GM18858 (cell line): ENCODE data around the gene NKAIN2.

Source experiments
- ATAC-seq: cut with Tn5 transposase; IDR thresholded peaks from one replicate; pipeline ENCODE4 v1.9.1; 2021; ENCODE audit not compliant: unreplicated experiment

NKAIN2 gene

GRCh38 chr6:124795643-124796463 lies 992.2 kb downstream of the NKAIN2 start:
- ATAC-seq = no peak

- no peak for ATAC-seq
Observed at GRCh38 chr6:124796464-124796970, 992.9 kb downstream of the NKAIN2 start.

DNA sequence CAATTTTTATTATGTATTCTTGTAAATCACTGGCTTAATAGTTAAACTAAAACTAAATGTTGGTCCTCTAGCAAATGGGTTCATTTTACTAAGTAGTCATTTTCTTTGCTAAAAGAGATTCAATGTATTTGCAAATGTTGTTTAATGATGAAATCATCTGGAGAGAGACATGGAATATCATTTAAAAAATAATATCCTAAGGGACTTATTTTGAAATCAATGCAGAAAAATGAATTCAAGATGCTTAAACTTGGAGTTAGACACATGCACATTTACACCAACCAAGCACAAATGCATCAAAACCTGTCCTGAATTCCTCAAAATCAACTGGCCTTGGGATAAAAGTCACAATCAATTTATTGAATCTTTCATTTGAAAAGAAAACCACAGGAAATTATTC lies 993.6 kb downstream of the NKAIN2 start:
- ATAC-seq = no peak

GRCh38 chr6:124798942-124799496 lies 995.4 kb downstream of the NKAIN2 start:
- no peak for ATAC-seq

DNA sequence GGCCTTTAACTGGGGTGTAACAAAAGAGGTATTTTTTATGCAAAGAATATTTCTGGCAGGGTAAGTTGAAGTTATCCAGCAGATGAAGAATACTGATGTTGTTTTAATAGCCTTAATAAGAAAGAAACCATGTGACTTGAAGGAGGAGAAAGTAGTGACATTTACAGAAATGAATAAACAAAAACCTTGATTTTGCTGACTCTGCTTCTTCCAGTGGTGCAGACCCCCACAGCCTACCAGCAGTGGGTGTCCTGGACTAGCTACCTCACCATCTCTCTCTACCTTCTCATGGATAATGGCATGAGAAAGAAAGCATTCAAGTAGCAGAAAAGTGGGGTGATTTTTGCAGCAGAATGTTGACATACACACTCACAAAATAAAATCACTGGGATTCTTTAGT lies 996.0 kb downstream of the NKAIN2 start:
- no peak for ATAC-seq

DNA sequence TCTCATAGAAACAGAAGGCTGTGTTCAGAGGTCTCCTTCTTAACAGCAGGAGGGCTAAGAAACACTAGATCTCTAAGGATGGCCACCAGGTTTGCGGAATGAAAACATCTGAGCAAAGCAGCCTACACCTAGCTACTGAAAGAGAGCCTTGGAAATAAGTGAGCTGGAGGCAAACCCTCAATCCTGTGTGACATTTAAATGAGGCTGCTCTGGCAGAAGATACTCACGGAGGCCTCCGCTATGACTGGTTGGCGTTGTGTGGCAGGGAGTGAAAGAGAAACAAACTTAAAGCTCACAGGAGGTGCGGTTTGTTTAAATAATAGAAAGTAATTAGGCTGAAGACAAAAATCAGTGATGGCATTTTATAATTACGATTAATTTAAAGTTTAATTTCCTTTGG lies 996.6 kb downstream of the NKAIN2 start:
- no peak for ATAC-seq

- no peak for ATAC-seq
Observed at GRCh38 chr6:124812067-124812466, 1008.4 kb downstream of the NKAIN2 start.

GRCh38 chr6:124819346-124819745 lies 1015.7 kb downstream of the NKAIN2 start:
- ATAC-seq = no peak

DNA sequence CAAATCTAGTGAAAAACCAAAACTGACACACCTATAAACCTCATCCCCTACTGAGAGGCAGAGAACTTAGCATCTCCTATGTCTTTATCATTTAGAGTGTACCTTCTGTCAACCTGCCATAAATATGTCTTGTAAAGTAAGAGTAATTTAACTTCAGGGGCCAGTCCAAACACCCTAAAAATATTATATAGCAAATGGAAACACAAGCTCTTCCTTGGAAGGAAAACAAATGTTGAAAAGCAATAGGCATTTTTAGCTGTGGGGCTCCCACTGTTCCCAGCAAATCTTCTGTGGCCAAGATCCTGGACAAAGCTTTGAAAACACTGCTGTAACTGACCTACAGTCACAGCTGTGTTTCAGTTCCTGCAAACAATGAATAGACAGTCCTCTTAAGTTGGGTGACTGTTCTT lies 1018.5 kb downstream of the NKAIN2 start:
- no peak for ATAC-seq

- ATAC-seq = no peak
Observed at GRCh38 chr6:124822721-124823120, 1019.1 kb downstream of the NKAIN2 start.

DNA sequence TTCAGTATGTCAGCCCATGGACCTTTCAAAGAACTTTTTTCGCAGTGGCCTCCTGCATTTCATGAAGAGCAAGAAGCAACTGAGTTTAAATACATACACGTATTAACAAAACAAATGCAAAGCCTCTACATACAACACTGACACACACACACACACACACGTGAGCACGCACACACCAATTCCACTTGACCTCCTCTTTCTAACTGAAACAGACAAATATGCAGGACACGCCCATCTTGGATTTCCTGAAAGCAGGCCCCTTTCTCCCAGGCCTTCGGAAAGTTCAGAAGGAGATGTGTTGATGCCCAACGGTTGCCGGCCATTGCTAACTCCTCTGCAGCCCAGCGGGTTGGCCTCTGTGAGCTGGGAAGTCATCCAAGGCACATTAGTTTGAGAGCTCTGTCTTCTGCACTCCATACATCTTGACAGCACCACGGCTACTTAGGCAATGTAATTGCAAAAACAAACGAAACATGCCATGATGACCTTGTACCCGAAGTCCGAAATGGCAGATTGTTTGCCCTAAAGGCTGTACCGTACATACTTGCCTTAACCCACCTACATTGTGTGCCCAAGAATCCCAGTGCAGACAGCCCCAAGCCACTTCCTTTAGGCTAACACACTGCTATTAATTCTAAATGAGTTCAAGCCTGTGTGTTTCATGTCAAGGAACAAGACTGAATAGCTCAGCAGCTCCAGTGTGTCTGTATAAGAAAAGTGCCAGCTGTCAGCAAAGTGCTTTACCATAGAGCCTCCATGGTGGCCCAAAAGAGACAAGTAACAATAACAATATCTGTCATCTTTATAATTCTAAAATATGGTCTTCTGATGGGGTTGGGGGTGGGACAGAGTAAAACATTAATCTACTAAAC lies 1019.8 kb downstream of the NKAIN2 start:
- no peak for ATAC-seq

DNA sequence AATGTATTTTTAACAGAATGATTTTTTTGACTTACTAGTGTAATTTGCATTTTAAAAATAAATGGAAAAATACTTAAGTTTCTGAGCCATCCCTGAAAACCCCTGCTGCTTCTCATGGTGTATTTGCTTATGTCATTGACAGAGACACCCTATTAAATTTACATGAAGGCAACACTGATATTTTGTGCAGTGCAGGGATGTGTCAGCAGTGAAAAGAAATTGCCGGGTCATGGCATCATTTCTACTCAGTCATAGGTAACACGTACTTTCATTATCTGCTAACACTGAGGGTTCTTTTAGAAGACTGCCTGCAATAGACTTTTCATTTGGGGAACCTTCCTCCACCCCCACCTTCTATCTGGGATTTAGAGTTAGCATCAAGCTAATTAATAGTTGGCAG lies 1021.9 kb downstream of the NKAIN2 start:
- ATAC-seq = no peak

DNA sequence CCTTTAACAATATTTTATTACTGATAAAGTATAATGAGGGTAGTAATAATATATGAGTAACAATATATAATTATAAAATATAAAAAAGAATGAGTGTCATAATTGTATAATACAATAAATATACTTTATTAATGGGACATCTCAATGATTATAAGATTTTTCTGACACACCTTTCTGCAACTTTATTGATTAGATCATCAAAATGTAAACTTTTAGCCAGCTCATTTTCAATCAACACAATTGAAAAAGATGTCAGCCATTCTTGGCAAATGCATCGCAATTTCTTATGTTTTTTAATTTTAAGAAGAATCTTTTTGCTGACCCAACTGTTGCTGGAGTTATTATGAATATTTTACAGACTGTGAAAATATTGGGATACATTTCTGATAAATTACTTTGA lies 1026.2 kb downstream of the NKAIN2 start:
- ATAC-seq = no peak

GRCh38 chr6:124830506-124830905 lies 1026.8 kb downstream of the NKAIN2 start:
- ATAC-seq = no peak

DNA sequence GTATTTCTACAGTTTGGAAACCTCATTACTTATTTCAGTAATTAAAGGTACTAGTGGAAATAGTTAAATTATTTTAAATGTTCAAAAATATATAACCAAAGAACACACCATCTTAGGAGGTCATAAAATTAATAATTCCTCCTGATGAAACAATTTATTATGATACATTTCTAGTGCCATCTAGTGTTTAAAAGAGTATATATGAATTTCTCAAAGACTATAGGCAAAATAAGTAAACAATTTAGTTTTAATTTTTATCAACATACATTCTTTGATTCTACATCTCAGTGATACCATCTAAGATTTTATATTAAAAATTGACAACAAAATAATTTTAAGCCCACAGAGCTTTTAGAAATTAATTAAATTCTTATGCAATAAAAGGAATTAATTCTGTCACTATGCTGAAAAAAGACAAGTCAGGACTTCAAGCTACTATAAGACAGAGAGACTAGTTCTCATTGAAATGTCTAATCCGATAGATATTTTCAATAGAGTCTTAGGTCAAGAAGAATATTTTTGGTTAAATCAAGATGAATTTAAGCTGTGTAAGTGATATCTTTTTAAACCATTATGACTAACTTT lies 1050.8 kb downstream of the NKAIN2 start:
- ATAC-seq = no peak

- no peak for ATAC-seq
Observed at GRCh38 chr6:124857746-124858145, 1054.1 kb downstream of the NKAIN2 start.

DNA sequence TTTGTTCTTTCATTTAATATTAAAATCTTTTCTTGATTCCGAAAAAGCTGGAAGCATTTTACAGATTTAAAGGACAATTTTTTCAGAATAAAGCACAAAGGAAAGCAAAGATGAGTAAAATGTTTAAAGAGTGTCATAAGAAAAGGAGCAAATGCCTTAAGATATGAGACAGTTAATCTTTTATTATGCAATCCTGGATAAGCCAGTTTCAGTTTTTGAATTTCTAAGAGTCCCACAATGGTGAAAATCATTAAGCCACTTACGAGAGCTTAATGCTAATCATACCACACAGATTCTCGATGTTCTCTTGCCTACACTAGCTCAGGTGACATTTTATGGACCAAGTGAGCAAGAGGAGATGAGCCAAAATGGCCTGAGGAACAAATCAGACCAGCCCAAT lies 1054.9 kb downstream of the NKAIN2 start:
- ATAC-seq = no peak

DNA sequence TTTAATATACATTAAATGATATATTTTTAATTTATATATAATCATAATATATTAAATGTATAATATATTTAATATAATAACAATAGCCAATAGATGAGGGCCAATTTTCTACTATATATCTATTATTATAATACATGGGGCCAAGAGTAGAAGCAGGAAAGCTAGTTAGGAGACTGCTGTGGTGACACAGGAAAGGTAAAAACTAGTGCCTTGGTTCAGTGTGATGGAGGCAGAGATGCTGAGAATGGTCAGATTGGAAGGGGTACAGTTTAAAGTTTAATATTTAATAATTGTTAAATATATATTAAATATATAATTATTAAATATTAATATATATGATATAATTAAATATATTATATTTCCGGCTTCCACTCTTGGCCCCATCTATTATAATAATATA lies 1055.7 kb downstream of the NKAIN2 start:
- ATAC-seq = no peak

- ATAC-seq = no peak
Observed at GRCh38 chr6:124866040-124866439, 1062.4 kb downstream of the NKAIN2 start.

DNA sequence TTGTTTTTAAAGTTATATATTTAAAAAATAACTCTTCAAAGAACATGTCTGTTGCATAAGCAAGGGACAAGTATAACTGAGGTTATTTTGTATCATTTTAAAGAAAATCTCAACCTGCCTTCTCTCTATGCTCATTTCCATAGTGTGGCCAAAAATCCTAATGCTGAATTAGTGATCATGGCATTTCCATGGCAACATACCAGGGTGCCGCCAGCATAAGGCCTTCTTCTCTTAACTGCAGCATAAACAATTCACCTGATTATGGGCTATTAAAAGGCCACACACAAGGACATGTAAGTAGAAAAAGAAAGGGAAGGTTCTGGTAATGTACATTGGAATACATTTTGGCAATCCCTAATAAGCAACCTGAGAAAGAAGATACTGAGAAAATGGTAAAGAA lies 1063.5 kb downstream of the NKAIN2 start:
- ATAC-seq = no peak

DNA sequence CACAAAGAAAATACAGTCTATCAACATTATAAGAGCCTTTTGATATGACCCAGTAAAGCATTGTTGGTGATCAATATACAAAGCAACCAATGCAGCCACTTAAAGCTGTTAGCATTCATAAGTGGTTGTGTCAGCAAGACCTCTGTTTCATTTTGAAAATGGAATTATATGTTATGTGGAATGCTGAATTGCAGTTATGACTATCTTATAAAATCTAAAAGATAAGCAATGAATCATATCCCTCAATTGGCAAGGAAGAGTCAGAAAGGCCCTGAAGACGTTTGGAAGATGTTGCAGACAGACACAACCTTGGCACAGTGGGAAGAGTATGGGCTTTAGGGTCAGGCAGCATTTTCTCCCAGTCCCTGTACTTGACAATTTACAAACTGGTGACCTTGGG lies 1064.8 kb downstream of the NKAIN2 start:
- no peak for ATAC-seq
